Esophagus (tissue), 2 donors: Measurements from ENCODE around the gene C11orf98. TPM values are rescaled to one million over a fixed set of nuclear protein-coding genes. Genes with fewer than 3 reads are reported as not detected.
"Not testable (repeated sequence)": the region's sequence is repeated elsewhere in the genome, so short reads cannot be mapped to it uniquely, and the experiment has no call there.

Experiments used
- H3K27ac ChIP-seq, 2 donors: one replicate each; pipeline ENCODE4 v1.5.1; 2013; ENCODE audit warnings: low read depth in 2 of 2, mild to moderate bottlenecking in 2 of 2, inconsistent platforms in 1 of 2, low read length in 1 of 2, moderate library complexity in 1 of 2
- H3K27me3 ChIP-seq, 2 donors: one replicate each; pipeline ENCODE4 v1.6.1; 2013; ENCODE audit warnings: low read length in 2 of 2, control low read depth in 1 of 2, mild to moderate bottlenecking in 1 of 2; ENCODE audit not compliant: insufficient read depth in 2 of 2, control insufficient read depth in 1 of 2
- H3K36me3 ChIP-seq, 2 donors: one replicate each; pipeline ENCODE4 v1.6.1; 2013; ENCODE audit warnings: low read length in 1 of 2; ENCODE audit not compliant: control insufficient read depth in 2 of 2, insufficient read depth in 2 of 2
- H3K4me1 ChIP-seq, 2 donors: one replicate each; pipeline ENCODE4 v1.6.1; 2013; ENCODE audit warnings: low read length in 1 of 2; ENCODE audit not compliant: control insufficient read depth in 2 of 2, insufficient read depth in 2 of 2
- H3K4me3 ChIP-seq, 2 donors: one replicate each; pipeline ENCODE4 v1.5.1; 2013; ENCODE audit warnings: low read length in 2 of 2, mild to moderate bottlenecking in 2 of 2, low read depth in 1 of 2, moderate library complexity in 1 of 2
- H3K9me3 ChIP-seq, 2 donors: one replicate each; pipeline ENCODE4 v1.6.1; 2013; ENCODE audit warnings: mild to moderate bottlenecking in 2 of 2, low read depth in 1 of 2, low read length in 1 of 2, moderate library complexity in 1 of 2; ENCODE audit not compliant: control insufficient read depth in 2 of 2, insufficient read depth in 1 of 2
- WGBS, 2 donors: extraction: QIAGEN DNeasy Blood & Tissue Kit; methylation state at CpG; one replicate each; pipeline ENCODE4 v1.1.7; 2013; 5-methylcytosine and 5-hydroxymethylcytosine counted together
- polyA plus RNA-seq, 2 donors: library from polyadenylated mRNA; stranded (reverse); fragments of 200-250 nt; gene quantifications; one replicate each; pipeline ENCODE4 v1.2.3, GENCODE V29; 2013
- donor health status: healthy with polysubstance abuse.
- donor health status: Bipolar disorder and iron deficiency.

The C11orf98 gene
- polyA plus RNA-seq, 2 donors: 71.9 to 96.9 TPM

- peak overlapping the region in 1 of 2 donors; percentile 15 for H3K4me3 ChIP-seq
- no peaks in the 10 kb centered on the region for H3K27me3 ChIP-seq
- peak overlapping the region in 1 of 2 donors; percentile 13 for H3K27ac ChIP-seq
- H3K9me3 ChIP-seq: no peaks in the 10 kb centered on the region
- no peaks in the 10 kb centered on the region for H3K4me1 ChIP-seq
- peaks cover 5 to 24% of the 10 kb centered on the region in 2 donors for H3K36me3 ChIP-seq
- WGBS, 2 donors: 41 to 51% methylated on average over 74 of the region's 74 CpGs
These were observed 22.7 kb upstream of the C11orf98 start for GRCh38 chr11:62687508-62688396.

GRCh38 chr11:62682518-62682917 lies 17.5 kb upstream of the C11orf98 start:
- H3K27ac ChIP-seq: no peak overlapping the region
- H3K9me3 ChIP-seq: no peaks in the 10 kb centered on the region
- WGBS, 2 donors: 80% methylated on average over 7 of the region's 7 CpGs
- H3K27me3 ChIP-seq: no peaks in the 10 kb centered on the region
- H3K4me3 ChIP-seq: no peak overlapping the region
- H3K4me1 ChIP-seq: peaks cover 0 to 2% of the 10 kb centered on the region in 2 donors
- H3K36me3 ChIP-seq: peaks cover 0 to 4% of the 10 kb centered on the region in 2 donors

- Histone ChIP-seq H3K4me3 (no peak overlapping the region), H3K4me1 (peaks cover 0 to 2% of the 10 kb centered on the region in 2 donors)
These were observed 15.8 kb upstream of the C11orf98 start for GRCh38 chr11:62680825-62681240.

DNA sequence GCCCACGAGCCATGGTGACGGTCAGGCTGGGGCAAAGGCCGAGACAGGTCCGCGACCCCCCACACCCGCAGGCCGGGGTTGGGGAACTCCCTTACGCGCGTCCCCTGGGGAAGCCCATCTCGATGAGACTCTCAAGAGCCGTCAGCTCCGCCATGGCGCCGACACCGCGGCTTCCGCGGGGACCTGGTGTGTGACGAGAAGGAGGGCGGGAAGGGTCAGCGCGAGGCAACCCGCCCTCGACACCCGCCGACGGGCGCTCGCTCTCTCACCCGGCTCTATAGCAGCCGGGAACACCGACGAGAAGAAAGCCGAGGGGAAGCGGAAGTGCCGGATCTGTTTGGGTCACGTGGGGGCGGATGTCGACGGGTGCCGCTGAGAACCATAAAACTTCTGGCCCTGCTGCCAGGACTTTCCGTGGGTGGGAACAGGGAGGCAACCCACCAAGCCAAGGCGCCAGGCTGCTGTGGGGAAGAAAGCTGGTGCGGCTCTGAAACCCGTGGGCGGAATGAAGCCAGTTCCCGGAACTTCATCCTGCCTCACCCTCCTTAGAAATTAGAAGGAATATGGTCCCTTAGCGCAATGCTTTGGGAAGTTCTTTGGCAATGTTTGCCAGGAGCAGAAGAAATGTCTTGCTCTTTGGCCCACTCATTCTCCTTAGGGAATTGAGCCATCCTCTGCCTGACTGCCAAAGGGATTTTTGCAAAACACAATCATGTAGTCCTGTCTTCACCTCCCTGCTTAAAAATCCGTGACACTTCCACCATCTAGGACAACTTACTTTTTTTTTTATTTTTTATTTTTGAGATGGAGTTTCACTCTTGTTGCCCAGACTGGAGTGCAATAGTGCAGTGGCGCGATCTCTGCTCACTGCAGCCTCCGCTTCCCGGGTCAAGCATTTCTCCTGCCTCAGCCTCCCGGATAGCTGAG lies 14.0 kb upstream of the C11orf98 start, which contains the start of gene UBXN1:
Gene UBXN1 (minus strand): TSS at position 304 of the 927 bp plus-strand sequence. CDS start 150 bp downstream, at position 154.
- WGBS, 2 donors: 5% methylated on average over 55 of the region's 55 CpGs
- Histone ChIP-seq H3K4me1 (peaks cover 0 to 2% of the 10 kb centered on the region in 2 donors), H3K27me3 (no peaks in the 10 kb centered on the region), H3K4me3 (peak within 1 kb of the TSS; percentile 93 to 99), H3K9me3 (no peaks in the 10 kb centered on the region), H3K36me3 (peaks cover 3 to 14% of the 10 kb centered on the region in 2 donors), H3K27ac (peak within 1 kb of the TSS; percentile 81 to 96)

More at GRCh38 chr11:62680825-62681240, 15.8 kb upstream of the C11orf98 start:
- WGBS, 2 donors: 35 to 49% methylated on average over 4 of the region's 4 CpGs
- H3K27ac ChIP-seq: peak overlapping the region; percentile 22 to 64
- H3K27me3 ChIP-seq: no peaks in the 10 kb centered on the region
- H3K36me3 ChIP-seq: peaks cover 3 to 14% of the 10 kb centered on the region in 2 donors
- H3K9me3 ChIP-seq: no peaks in the 10 kb centered on the region

GRCh38 chr11:62678433-62678769 lies 13.4 kb upstream of the C11orf98 start:
- H3K4me3 ChIP-seq: peak overlapping the region; percentile 93 to 99
- peaks cover 3 to 14% of the 10 kb centered on the region in 2 donors for H3K36me3 ChIP-seq
- 2 to 3% methylated on average over 16 of the region's 16 CpGs for WGBS, 2 donors
- no peaks in the 10 kb centered on the region for H3K9me3 ChIP-seq
- H3K4me1 ChIP-seq: peaks cover 0 to 2% of the 10 kb centered on the region in 2 donors
- H3K27ac ChIP-seq: peak overlapping the region; percentile 81 to 96
- no peaks in the 10 kb centered on the region for H3K27me3 ChIP-seq

DNA sequence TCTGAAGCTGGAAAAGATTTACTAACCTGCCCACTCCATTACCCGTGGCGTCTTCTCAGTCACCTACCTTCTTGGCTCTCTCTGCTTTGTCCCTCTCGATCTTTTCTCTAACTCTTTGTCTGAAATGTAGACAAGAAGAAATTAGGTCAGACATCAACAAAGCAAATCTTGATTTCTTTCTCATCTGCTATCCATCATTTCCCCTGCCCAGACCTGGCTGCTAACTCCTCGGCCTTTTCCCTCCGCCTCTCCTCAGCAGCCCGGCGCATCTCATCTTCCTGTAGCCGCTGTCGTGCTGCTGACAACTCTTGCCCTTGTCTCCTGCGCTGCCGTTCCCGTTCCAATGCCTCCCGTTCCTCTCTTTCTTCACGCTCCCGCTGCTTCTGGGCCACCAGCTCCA lies 12.7 kb upstream of the C11orf98 start:
- no peaks in the 10 kb centered on the region for H3K27me3 ChIP-seq
- 72 to 76% methylated on average over 15 of the region's 15 CpGs for WGBS, 2 donors
- peak overlapping the region; percentile 93 to 99 for H3K4me3 ChIP-seq
- H3K9me3 ChIP-seq: no peaks in the 10 kb centered on the region
- H3K4me1 ChIP-seq: peaks cover 0 to 3% of the 10 kb centered on the region in 2 donors
- peaks cover 3 to 14% of the 10 kb centered on the region in 2 donors for H3K36me3 ChIP-seq
- peak overlapping the region in 1 of 2 donors; percentile 81 for H3K27ac ChIP-seq

DNA sequence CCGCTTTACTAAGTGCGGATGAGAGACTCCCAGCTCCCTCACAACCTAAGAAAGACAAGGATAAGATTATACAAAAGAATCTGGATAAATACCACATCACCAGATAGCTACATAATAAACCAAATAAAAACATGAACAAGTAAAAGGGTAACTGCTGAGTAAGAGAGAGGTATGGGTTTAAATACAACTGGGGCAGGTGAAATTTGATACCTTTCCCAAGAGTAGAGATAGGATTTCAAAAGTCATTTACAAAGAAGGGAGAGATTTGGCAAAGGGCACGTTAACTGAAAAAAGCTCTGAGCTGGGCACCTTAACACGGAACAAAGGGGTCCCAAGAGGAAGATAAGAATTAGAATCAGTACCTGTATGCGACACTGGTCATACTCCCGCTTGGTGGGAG lies 12.1 kb upstream of the C11orf98 start:
- H3K36me3 ChIP-seq: peaks cover 3 to 14% of the 10 kb centered on the region in 2 donors
- H3K27ac ChIP-seq: no peak overlapping the region
- no peaks in the 10 kb centered on the region for H3K27me3 ChIP-seq
- peaks cover 0 to 5% of the 10 kb centered on the region in 2 donors for H3K4me1 ChIP-seq
- WGBS, 2 donors: 75 to 77% methylated on average over 6 of the region's 6 CpGs
- H3K4me3 ChIP-seq: no peak overlapping the region
- H3K9me3 ChIP-seq: no peaks in the 10 kb centered on the region

DNA sequence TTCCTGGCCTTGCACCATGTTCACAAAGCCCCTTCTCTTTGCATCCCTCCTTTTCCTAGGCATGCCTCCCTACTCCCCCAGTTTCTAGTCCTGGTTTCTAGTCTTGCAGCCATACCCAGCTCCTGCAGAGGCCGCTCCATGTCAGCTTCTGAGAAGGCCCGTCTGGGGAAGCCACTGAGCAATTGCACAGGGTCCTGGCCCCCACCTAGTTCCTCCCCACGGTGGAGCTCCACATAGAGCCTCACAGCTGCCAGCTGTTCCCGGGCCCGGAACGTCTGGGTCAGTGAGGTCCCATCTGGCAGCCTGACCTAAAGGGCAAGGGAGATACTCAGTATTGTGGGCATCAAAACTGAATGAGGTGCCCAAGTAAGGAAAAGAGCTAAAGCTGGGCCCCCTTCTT lies 11.7 kb upstream of the C11orf98 start:
- H3K27me3 ChIP-seq: no peaks in the 10 kb centered on the region
- H3K4me3 ChIP-seq: no peak overlapping the region
- no peaks in the 10 kb centered on the region for H3K9me3 ChIP-seq
- H3K27ac ChIP-seq: peak overlapping the region in 1 of 2 donors; percentile 49
- peaks cover 0 to 5% of the 10 kb centered on the region in 2 donors for H3K4me1 ChIP-seq
- 50% methylated on average over 6 of the region's 6 CpGs for WGBS, 2 donors
- H3K36me3 ChIP-seq: peaks cover 3 to 14% of the 10 kb centered on the region in 2 donors

- 90 to 93% methylated on average over 10 of the region's 10 CpGs for WGBS, 2 donors
- not testable (repeated sequence) for H3K4me1 ChIP-seq, H3K27ac ChIP-seq, H3K4me3 ChIP-seq, H3K9me3 ChIP-seq, H3K27me3 ChIP-seq
- peaks cover 3 to 14% of the 10 kb centered on the region in 2 donors for H3K36me3 ChIP-seq
These were observed 10.4 kb upstream of the C11orf98 start for GRCh38 chr11:62675415-62675814.
